ENCODE measurements around the gene CCDC138.
A peak's percentile ranks its signal among the peaks of the same experiment; 100 is the strongest.

Gene CCDC138

GRCh38 chr2:108786008-108786353 is 590 bp upstream of the CCDC138 start:
- H3K27me3 ChIP-seq (ENCODE audit: insufficient read depth, low read depth, severe bottlenecking): no peaks in the 10 kb centered on the region
- H3K4me3 ChIP-seq (ENCODE audit: low read depth, low read length): peak overlapping the region; percentile 53
- no peak for TF ChIP-seq CTCF (IDR thresholded peaks at IDR 0.05; ENCODE audit: low read depth, low read length)
- no peak overlapping the region for H3K27ac ChIP-seq
- peaks cover 55% of the 10 kb centered on the region for H3K36me3 ChIP-seq
- no peaks in the 10 kb centered on the region for H3K9me3 ChIP-seq (ENCODE audit: severe bottlenecking)
- no peak for DNase-seq

- peak overlapping the region; percentile 87 for H3K27ac ChIP-seq
- peaks cover 56% of the 10 kb centered on the region for H3K36me3 ChIP-seq
- DNase-seq: no peak
- no peak for TF ChIP-seq CTCF (IDR thresholded peaks at IDR 0.05; ENCODE audit: low read depth, low read length)
- H3K9me3 ChIP-seq (ENCODE audit: severe bottlenecking): no peaks in the 10 kb centered on the region
- peak overlapping the region; percentile 53 for H3K4me3 ChIP-seq (ENCODE audit: low read depth, low read length)
- no peaks in the 10 kb centered on the region for H3K27me3 ChIP-seq (ENCODE audit: insufficient read depth, low read depth, severe bottlenecking)
Measured at GRCh38 chr2:108787216-108787541, 608 bp downstream of the CCDC138 start.

- Histone ChIP-seq H3K36me3 (peaks cover 67% of the 10 kb centered on the region), H3K4me3 (ENCODE audit: low read depth, low read length) (no peak overlapping the region), H3K27ac (no peak overlapping the region), H3K9me3 (ENCODE audit: severe bottlenecking) (no peaks in the 10 kb centered on the region), H3K27me3 (ENCODE audit: insufficient read depth, low read depth, severe bottlenecking) (no peaks in the 10 kb centered on the region)
- TF ChIP-seq CTCF (IDR thresholded peaks at IDR 0.05; ENCODE audit: low read depth, low read length): no peak
- DNase-seq: no peak
Measured at GRCh38 chr2:108803045-108803736, 16.6 kb downstream of the CCDC138 start.

- Histone ChIP-seq H3K36me3 (peaks cover 67% of the 10 kb centered on the region), H3K27me3 (ENCODE audit: insufficient read depth, low read depth, severe bottlenecking) (no peaks in the 10 kb centered on the region), H3K9me3 (ENCODE audit: severe bottlenecking) (peaks cover 9% of the 10 kb centered on the region), H3K27ac (no peak overlapping the region), H3K4me3 (ENCODE audit: low read depth, low read length) (no peak overlapping the region)
- TF ChIP-seq CTCF (IDR thresholded peaks at IDR 0.05; ENCODE audit: low read depth, low read length): no peak
- no peak for DNase-seq
Measured at GRCh38 chr2:108805032-108805431, 18.5 kb downstream of the CCDC138 start.

GRCh38 chr2:108805782-108806181 is 19.2 kb downstream of the CCDC138 start:
- Histone ChIP-seq H3K36me3 (peaks cover 67% of the 10 kb centered on the region), H3K27ac (peak overlapping the region; percentile 44), H3K9me3 (ENCODE audit: severe bottlenecking) (peaks cover 13% of the 10 kb centered on the region), H3K27me3 (ENCODE audit: insufficient read depth, low read depth, severe bottlenecking) (no peaks in the 10 kb centered on the region), H3K4me3 (ENCODE audit: low read depth, low read length) (no peak overlapping the region)
- DNase-seq: no peak
- TF ChIP-seq CTCF (IDR thresholded peaks at IDR 0.05; ENCODE audit: low read depth, low read length): no peak
